GM18507 (cell line): ENCODE results near the gene KCNC1.

Source experiments
- DNase-seq: peaks from one replicate; pipeline ENCODE4 v3.0.0; 2011; ENCODE audit warnings: low read depth; ENCODE audit not compliant: insufficient read length; ENCODE audit errors: extremely low spot score
- FAIRE-seq: peaks from 2 replicates; lab custom pipeline; 2011; peaks lifted over from hg19 to GRCh38; lab: Jason Lieb, UNC

The KCNC1 gene

GRCh38 chr11:17735818-17736578 is 1.4 kb downstream of the KCNC1 start:
- DNase-seq (no peak), FAIRE-seq (no peak)

GRCh38 chr11:17736579-17736893 is 2.0 kb downstream of the KCNC1 start:
- no peak for DNase-seq
- FAIRE-seq = no peak

GRCh38 chr11:17736930-17737817 is 2.6 kb downstream of the KCNC1 start:
- FAIRE-seq (no peak), DNase-seq (no peak)

GRCh38 chr11:17738151-17738973 is 3.8 kb downstream of the KCNC1 start:
- no peak for FAIRE-seq
- no peak for DNase-seq

- FAIRE-seq (no peak), DNase-seq (no peak)
Observed at GRCh38 chr11:17739945-17740338, 5.4 kb downstream of the KCNC1 start.

- DNase-seq = no peak
- FAIRE-seq = no peak
Observed at GRCh38 chr11:17740649-17741235, 6.2 kb downstream of the KCNC1 start.

- DNase-seq (no peak), FAIRE-seq (no peak)
Observed at GRCh38 chr11:17741487-17741886, 6.9 kb downstream of the KCNC1 start.

GRCh38 chr11:17742019-17742418 is 7.4 kb downstream of the KCNC1 start:
- FAIRE-seq (no peak), DNase-seq (no peak)

GRCh38 chr11:17743026-17743807 is 8.6 kb downstream of the KCNC1 start:
- no peak for FAIRE-seq

GRCh38 chr11:17743808-17744119 is 9.2 kb downstream of the KCNC1 start:
- FAIRE-seq (no peak), DNase-seq (no peak)

More at GRCh38 chr11:17743026-17743807, 8.6 kb downstream of the KCNC1 start:
- no peak for DNase-seq

GRCh38 chr11:17744151-17744940 is 9.8 kb downstream of the KCNC1 start:
- no peak for DNase-seq
- FAIRE-seq = no peak

GRCh38 chr11:17745023-17745772 is 10.6 kb downstream of the KCNC1 start:
- DNase-seq (no peak), FAIRE-seq (no peak)

GRCh38 chr11:17746096-17746495 is 11.5 kb downstream of the KCNC1 start:
- DNase-seq (no peak), FAIRE-seq (no peak)

- DNase-seq (no peak), FAIRE-seq (no peak)
Observed at GRCh38 chr11:17747131-17747955, 12.8 kb downstream of the KCNC1 start.

GRCh38 chr11:17748044-17748443 is 13.5 kb downstream of the KCNC1 start:
- no peak for FAIRE-seq

GRCh38 chr11:17748761-17749721 is 14.5 kb downstream of the KCNC1 start:
- DNase-seq (no peak), FAIRE-seq (no peak)

More at GRCh38 chr11:17748044-17748443, 13.5 kb downstream of the KCNC1 start:
- DNase-seq = no peak
